RWPE1 (cell line): ENCODE results near the gene LAMB4.

Experiments used
- CTCF ChIA-PET: fragments of 350-600 bp; sonication (Branson Sonifier 250); formaldehyde crosslinking; extraction: SDS; loops from one replicate; lab custom pipeline; 2021; lab: Yijun Ruan, JAX
- POLR2A ChIA-PET: fragments of 400-600 bp; formaldehyde crosslinking; extraction: SDS; loops from one replicate; lab custom pipeline; 2020; ENCODE audit warnings: antibody characterized with exemption; ENCODE audit not compliant: low non-redundant PET; lab: Yijun Ruan, JAX
- DNase-seq: peaks from one replicate; pipeline ENCODE4 v3.0.0; 2012; ENCODE audit warnings: low spot score
- H3K27ac ChIP-seq: fragments of 450-650 bp; 2 replicates; pipeline ENCODE4 v1.5.1; 2017
- CTCF ChIP-seq: fragments of 450-650 bp; conservative IDR thresholded peaks from 2 replicates; pipeline ENCODE4 v1.5.1; 2017; ENCODE audit warnings: low read depth, mild to moderate bottlenecking

LAMB4 gene

GRCh38 chr7:107995184-107996071 is 134.7 kb downstream of the LAMB4 start:
- CTCF ChIA-PET = interaction anchor here (0.5 to 0.6 kb wide), 2 partner anchors 21 to 38 kb away, joined by 3 read pairs; no protein-coding TSS in a partner anchor
- peak; percentile 71 for DNase-seq
- peak overlapping the region; percentile 73; the same call in 1 of the 2 replicates for H3K27ac ChIP-seq
- TF ChIP-seq CTCF = no peak
- POLR2A ChIA-PET = no interaction called here

GRCh38 chr7:107994421-107995030 is 135.6 kb downstream of the LAMB4 start:
- H3K27ac ChIP-seq = no peak overlapping the region
- no peak for TF ChIP-seq CTCF
- DNase-seq = no peak

GRCh38 chr7:107993891-107994291 is 136.3 kb downstream of the LAMB4 start:
- H3K27ac ChIP-seq = no peak overlapping the region
- ChIA-PET CTCF (interaction anchor here (0.8 kb wide), 1 partner anchor 12 kb away, joined by 3 read pairs; no protein-coding TSS in a partner anchor), POLR2A (no interaction called here)
- TF ChIP-seq CTCF = no peak
- DNase-seq = no peak

More at GRCh38 chr7:107994421-107995030, 135.6 kb downstream of the LAMB4 start:
- CTCF ChIA-PET = interaction anchor here (0.5 kb wide), 1 partner anchor 38 kb away, joined by 3 read pairs; no protein-coding TSS in a partner anchor
- POLR2A ChIA-PET = no interaction called here

DNA sequence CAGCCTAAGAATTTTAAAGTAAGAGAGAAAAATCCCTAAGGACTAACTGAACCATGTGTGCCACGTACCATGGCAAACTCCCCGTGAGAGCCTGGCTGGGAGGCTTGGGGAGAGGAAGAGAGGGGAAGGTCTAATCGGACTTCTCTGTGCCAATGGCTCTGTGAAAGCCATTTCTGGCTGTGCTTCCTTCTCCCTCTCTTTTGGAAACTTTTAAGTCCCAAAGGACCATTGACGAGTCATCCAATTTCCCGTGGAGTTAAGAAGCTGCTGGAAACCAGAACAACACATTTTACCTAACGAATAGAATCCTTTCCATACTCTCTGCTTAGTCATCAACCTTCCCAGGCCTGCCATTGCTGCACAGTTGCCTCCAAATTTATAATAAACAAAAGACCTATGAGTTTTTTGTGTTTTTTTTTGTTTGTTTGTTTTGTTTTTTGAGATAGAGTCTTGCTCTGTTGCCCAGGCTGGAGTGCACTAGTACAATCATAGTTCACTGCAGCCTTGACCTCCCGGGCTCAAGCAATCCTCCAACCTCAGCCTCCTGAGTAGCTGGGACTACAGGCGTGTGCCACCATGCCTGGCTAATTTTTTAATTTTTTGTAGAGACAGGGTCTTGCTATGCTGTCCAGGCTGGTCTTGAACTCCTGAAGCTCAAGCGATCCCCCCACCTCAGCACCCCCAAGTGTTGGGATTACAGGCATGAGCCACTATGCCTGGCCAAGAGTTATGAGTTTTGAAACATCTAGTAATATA is 140.4 kb downstream of the LAMB4 start:
- no peak for DNase-seq
- no peak overlapping the region for H3K27ac ChIP-seq
- no peak for TF ChIP-seq CTCF
- ChIA-PET CTCF (no interaction called here), POLR2A (no interaction called here)

DNA sequence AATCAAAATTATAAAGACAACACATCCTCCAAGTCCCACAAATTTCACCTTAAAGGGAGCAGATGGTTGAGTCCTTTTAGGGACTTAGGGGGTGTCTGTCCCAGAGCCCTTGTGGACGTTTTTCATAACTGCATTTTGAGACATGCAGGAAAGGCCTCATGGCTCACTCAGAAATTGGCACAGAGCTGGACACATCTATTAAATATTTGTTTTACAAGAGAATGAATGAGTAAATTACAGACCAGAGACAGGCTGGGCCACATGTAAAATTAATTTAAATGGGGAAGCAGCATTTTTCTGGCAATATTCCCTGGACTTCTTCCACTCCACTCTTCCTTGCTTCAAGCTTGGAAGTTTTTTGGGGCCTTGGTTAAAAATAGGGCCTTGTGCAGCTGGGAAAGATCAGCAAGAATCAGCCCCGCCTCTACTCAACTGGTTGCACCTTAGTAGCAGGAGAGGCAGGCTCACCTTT is 147.2 kb downstream of the LAMB4 start:
- ChIA-PET POLR2A (no interaction called here), CTCF (interaction anchor here (0.7 to 1.1 kb wide), 3 partner anchors 10 to 21 kb away, joined by 3 read pairs; no protein-coding TSS in a partner anchor)
- TF ChIP-seq CTCF = no peak
- DNase-seq = no peak
- H3K27ac ChIP-seq = no peak overlapping the region
